Adipocyte (in vitro differentiated cells): Measurements from ENCODE around the gene ITGA11.

Experiments used
- DNase-seq: peaks from one replicate; pipeline ENCODE4 v3.0.0-alpha.2; 2015; ENCODE audit warnings: low read depth
- H3K27me3 ChIP-seq: replicated peaks from 2 replicates; pipeline ENCODE4 v1.7.0; 2013; ENCODE audit warnings: mild to moderate bottlenecking, low read length, moderate library complexity; ENCODE audit not compliant: control insufficient read depth, insufficient read depth
- H3K36me3 ChIP-seq: 2 replicates; pipeline ENCODE4 v1.7.0; 2013; ENCODE audit warnings: low read length, mild to moderate bottlenecking, moderate library complexity; ENCODE audit not compliant: control insufficient read depth, insufficient read depth, severe bottlenecking
- H3K4me1 ChIP-seq: 2 replicates; pipeline ENCODE4 v1.7.0; 2013; ENCODE audit warnings: mild to moderate bottlenecking, low read length, moderate library complexity; ENCODE audit not compliant: control insufficient read depth, insufficient read depth
- H3K4me3 ChIP-seq: 2 replicates; pipeline ENCODE4 v1.7.0; 2013; ENCODE audit warnings: mild to moderate bottlenecking, low read length, moderate library complexity
- H3K9ac ChIP-seq: 2 replicates; pipeline ENCODE4 v1.7.0; 2013; ENCODE audit warnings: mild to moderate bottlenecking, low read length, moderate library complexity
- H3K9me3 ChIP-seq: 2 replicates; pipeline ENCODE4 v1.7.0; 2013; ENCODE audit warnings: mild to moderate bottlenecking, low read length, moderate library complexity; ENCODE audit not compliant: control insufficient read depth

ITGA11 gene

GRCh38 chr15:68375716-68376220 lies 56.2 kb downstream of the ITGA11 start:
- no peaks in the 10 kb centered on the region for H3K4me1 ChIP-seq

GRCh38 chr15:68375191-68375631 lies 56.8 kb downstream of the ITGA11 start:
- no peaks in the 10 kb centered on the region for H3K9me3 ChIP-seq
- H3K27me3 ChIP-seq: no peaks in the 10 kb centered on the region
- H3K9ac ChIP-seq: no peak overlapping the region
- H3K4me1 ChIP-seq: no peaks in the 10 kb centered on the region
- DNase-seq: no peak
- no peaks in the 10 kb centered on the region for H3K36me3 ChIP-seq
- H3K4me3 ChIP-seq: no peak overlapping the region

More at GRCh38 chr15:68375716-68376220, 56.2 kb downstream of the ITGA11 start:
- H3K9me3 ChIP-seq: no peaks in the 10 kb centered on the region
- no peak overlapping the region for H3K4me3 ChIP-seq
- no peak for DNase-seq
- no peak overlapping the region for H3K9ac ChIP-seq
- no peaks in the 10 kb centered on the region for H3K36me3 ChIP-seq
- H3K27me3 ChIP-seq: no peaks in the 10 kb centered on the region

DNA sequence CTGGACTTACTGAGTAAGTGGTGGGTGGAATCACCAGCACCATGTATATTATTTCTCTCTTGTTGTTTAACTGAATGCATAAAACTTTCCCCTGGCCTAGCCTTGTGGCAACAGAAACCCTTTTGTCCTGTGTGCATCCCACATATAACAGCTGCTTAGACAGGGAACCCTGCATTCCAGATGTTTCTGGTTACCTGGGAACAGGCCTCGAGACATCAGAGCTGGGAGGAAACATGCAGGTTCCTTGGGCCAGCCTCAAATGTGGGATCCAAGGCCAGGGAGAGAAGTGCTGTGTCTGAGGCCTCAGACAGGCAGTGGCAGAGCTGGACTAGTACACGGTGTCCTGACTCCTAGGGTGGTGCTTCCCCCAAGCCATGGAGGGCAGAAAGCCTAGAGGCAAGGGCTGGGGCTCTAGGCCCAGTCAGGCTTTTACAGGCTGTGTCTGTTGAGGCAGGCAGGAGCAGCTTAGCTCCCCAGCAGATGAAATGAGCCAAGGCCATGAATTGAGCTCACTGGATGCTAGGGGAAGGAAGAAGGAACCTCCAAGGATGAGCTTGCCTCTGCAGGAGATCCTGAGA lies 57.7 kb downstream of the ITGA11 start:
- Histone ChIP-seq H3K9me3 (no peaks in the 10 kb centered on the region), H3K4me3 (no peak overlapping the region), H3K9ac (no peak overlapping the region), H3K27me3 (no peaks in the 10 kb centered on the region), H3K4me1 (no peaks in the 10 kb centered on the region), H3K36me3 (no peaks in the 10 kb centered on the region)
- no peak for DNase-seq

DNA sequence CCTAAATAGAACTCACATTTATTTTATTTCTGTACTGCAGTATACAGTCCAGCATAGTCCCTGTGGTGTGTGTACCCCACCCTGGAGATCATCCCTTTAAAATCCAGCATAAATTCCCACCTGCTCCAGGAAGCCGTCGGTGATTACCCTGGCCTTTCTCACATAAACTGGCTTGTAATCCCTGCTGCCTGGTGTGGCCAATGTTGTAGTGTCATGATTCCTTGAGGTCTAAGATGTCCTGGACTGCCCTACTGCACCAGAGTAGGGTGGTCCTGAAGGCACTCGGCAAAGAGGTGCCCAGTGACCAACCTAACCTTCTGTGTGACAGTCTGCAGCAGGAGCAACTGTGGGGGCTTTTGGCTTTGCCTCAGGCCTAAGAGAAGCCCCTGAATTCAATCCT lies 58.9 kb downstream of the ITGA11 start:
- H3K4me1 ChIP-seq: peaks cover 10% of the 10 kb centered on the region
- no peaks in the 10 kb centered on the region for H3K27me3 ChIP-seq
- H3K9ac ChIP-seq: no peak overlapping the region
- H3K9me3 ChIP-seq: no peaks in the 10 kb centered on the region
- no peak overlapping the region for H3K4me3 ChIP-seq
- DNase-seq: no peak
- H3K36me3 ChIP-seq: no peaks in the 10 kb centered on the region

- no peaks in the 10 kb centered on the region for H3K36me3 ChIP-seq
- no peak overlapping the region for H3K4me3 ChIP-seq
- no peak overlapping the region for H3K9ac ChIP-seq
- H3K27me3 ChIP-seq: no peaks in the 10 kb centered on the region
- peaks cover 10% of the 10 kb centered on the region for H3K4me1 ChIP-seq
- no peak for DNase-seq
- H3K9me3 ChIP-seq: no peaks in the 10 kb centered on the region
These were observed 59.6 kb downstream of the ITGA11 start for GRCh38 chr15:68372291-68372811.

DNA sequence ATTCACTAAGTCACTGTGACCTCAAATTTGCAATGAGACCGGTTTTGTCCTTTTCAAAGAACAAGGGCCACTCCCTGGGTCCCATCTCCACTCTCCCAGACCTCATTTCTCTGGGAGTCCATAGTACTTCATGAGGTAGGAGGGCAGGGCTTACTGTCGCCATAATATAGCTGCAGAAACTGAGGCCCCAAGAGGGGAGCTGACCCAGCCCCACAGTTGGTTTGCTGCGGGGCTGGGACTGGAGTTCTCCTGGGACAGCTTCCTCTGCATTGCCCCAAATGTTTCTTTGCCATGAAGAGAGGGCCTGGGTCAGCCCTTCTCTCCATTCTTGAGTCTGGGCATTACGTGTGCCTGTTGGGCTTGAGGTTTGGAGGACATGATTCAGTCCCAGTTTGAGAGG lies 60.1 kb downstream of the ITGA11 start:
- H3K27me3 ChIP-seq: no peaks in the 10 kb centered on the region
- DNase-seq: no peak
- no peak overlapping the region for H3K9ac ChIP-seq

GRCh38 chr15:68371160-68371559 lies 60.8 kb downstream of the ITGA11 start:
- DNase-seq: no peak
- H3K4me3 ChIP-seq: no peak overlapping the region
- no peaks in the 10 kb centered on the region for H3K27me3 ChIP-seq
- no peaks in the 10 kb centered on the region for H3K9me3 ChIP-seq
- no peak overlapping the region for H3K9ac ChIP-seq
- peaks cover 14% of the 10 kb centered on the region for H3K4me1 ChIP-seq
- no peaks in the 10 kb centered on the region for H3K36me3 ChIP-seq

More for the DNA sequence above, 60.1 kb downstream of the ITGA11 start:
- H3K9me3 ChIP-seq: no peaks in the 10 kb centered on the region
- H3K4me1 ChIP-seq: peaks cover 10% of the 10 kb centered on the region
- no peak overlapping the region for H3K4me3 ChIP-seq
- no peaks in the 10 kb centered on the region for H3K36me3 ChIP-seq

GRCh38 chr15:68370768-68371151 lies 61.2 kb downstream of the ITGA11 start:
- peaks cover 18% of the 10 kb centered on the region for H3K4me1 ChIP-seq
- H3K27me3 ChIP-seq: no peaks in the 10 kb centered on the region
- H3K36me3 ChIP-seq: no peaks in the 10 kb centered on the region
- no peak for DNase-seq
- H3K9me3 ChIP-seq: no peaks in the 10 kb centered on the region
- no peak overlapping the region for H3K4me3 ChIP-seq
- no peak overlapping the region for H3K9ac ChIP-seq

- Histone ChIP-seq H3K4me1 (peaks cover 24% of the 10 kb centered on the region), H3K36me3 (no peaks in the 10 kb centered on the region), H3K9me3 (no peaks in the 10 kb centered on the region), H3K27me3 (no peaks in the 10 kb centered on the region), H3K9ac (no peak overlapping the region), H3K4me3 (no peak overlapping the region)
- DNase-seq: no peak
These were observed 61.8 kb downstream of the ITGA11 start for GRCh38 chr15:68369931-68370767.

DNA sequence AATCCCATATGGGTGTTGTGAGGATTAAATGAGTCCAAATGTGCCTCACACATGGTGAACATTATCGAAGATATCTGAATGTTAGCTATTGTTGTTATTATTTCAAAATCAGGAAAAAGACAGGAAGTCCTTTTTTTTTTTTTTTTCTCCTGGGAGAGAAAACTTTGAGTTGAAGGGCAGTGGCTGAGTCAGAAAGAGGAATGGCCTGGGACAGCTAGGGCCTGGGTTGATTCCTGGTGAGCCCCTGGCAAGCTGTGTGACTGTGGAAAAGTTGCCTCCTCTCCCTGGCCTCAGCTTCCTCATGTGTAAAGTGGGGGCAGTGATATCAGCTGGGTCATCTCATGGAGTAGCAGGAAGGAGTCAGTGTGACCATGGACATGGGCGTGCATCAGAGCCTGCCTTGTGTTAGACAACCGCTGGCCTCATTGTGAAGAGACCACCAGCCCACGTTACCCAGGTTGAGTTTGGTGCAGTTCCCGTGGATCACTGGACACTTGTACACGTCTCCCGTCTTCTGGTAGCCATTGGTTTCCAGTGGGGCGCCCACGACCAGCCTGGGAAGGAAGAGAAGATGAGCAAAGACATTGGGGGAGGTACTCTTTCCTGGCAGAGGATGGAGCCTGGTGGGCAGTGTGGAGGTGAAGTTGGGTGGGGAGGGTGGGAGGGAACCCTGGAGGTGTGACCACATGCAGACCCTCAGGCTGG lies 63.1 kb downstream of the ITGA11 start:
- Histone ChIP-seq H3K36me3 (no peaks in the 10 kb centered on the region), H3K4me1 (peaks cover 35% of the 10 kb centered on the region), H3K9me3 (no peaks in the 10 kb centered on the region), H3K9ac (no peak overlapping the region), H3K4me3 (no peak overlapping the region), H3K27me3 (no peaks in the 10 kb centered on the region)
- peak; percentile 56 for DNase-seq

DNA sequence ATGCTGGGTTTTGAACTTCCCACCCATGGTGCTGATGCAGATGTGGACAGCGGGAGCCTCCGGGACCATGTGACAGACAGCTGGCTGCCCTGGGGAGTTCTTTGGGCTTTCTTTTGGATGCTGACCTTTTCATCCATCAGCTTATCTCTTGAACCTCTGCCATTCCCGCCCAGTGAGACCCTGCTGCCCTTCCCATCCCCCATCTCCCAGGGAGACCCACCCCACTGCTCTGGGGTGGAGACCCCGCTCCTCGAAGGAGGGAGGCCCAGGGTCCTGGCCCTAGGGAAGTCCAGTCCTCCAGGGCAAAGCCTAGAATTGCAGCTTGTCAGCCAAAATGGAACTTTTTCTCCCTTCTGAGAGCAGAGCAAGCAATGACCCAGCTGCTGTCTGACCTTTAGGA lies 64.0 kb downstream of the ITGA11 start:
- Histone ChIP-seq H3K27me3 (no peaks in the 10 kb centered on the region), H3K36me3 (no peaks in the 10 kb centered on the region), H3K9ac (no peak overlapping the region), H3K4me3 (no peak overlapping the region), H3K4me1 (peaks cover 42% of the 10 kb centered on the region), H3K9me3 (no peaks in the 10 kb centered on the region)
- no peak for DNase-seq
